Caco-2 (cell line): ENCODE results near the gene YY1. TPM values are rescaled to one million over a fixed set of nuclear protein-coding genes. Genes with fewer than 3 reads are reported as not detected.
A peak's percentile ranks its signal among the peaks of the same experiment; 100 is the strongest.

Experiments used
- BruUV-seq: library from RNA; stranded (reverse); fragments of 400-500 nt; replicated peaks from 2 replicates; lab custom pipeline; 2021; lab: Mats Ljungman, UMichigan
- CTCF ChIA-PET: fragments of 300-600 bp; sonication (Branson Sonifier 250); formaldehyde crosslinking; loops from one replicate; lab custom pipeline; 2022; ENCODE audit warnings: antibody characterized with exemption; lab: Charles Lee
- POLR2A ChIA-PET: fragments of 300-600 bp; sonication (Branson Sonifier 250); formaldehyde crosslinking; loops from one replicate; lab custom pipeline; 2022; ENCODE audit warnings: antibody characterized with exemption; lab: Charles Lee
- DNase-seq, 2 experiments: peaks; one replicate each; pipeline versions ENCODE4 v3.0.0 to v3.0.0-alpha.2; 2020 to 2022
- H3K27me3 ChIP-seq: replicated peaks from 2 replicates; pipeline ENCODE4 v1.6.0; 2011; ENCODE audit warnings: low read length; ENCODE audit not compliant: control insufficient read depth, insufficient read depth
- H3K36me3 ChIP-seq: 2 replicates; pipeline ENCODE4 v1.5.1; 2011; ENCODE audit warnings: low read length; ENCODE audit not compliant: control insufficient read depth, insufficient read depth
- H3K4me1 ChIP-seq: fragments of 250-450 bp; sonication (Bioruptor Pico); 2 replicates; pipeline ENCODE4 v1.5.1; 2020; ENCODE audit warnings: mild to moderate bottlenecking
- H3K4me3 ChIP-seq: 2 replicates; pipeline ENCODE4 v1.5.1; 2011; ENCODE audit warnings: low read depth, mild to moderate bottlenecking, control low read depth, low read length
- H3K9me3 ChIP-seq: fragments of 250-450 bp; sonication (Bioruptor Pico); 2 replicates; pipeline ENCODE4 v1.5.1; 2020; ENCODE audit warnings: mild to moderate bottlenecking, moderate library complexity
- H3K27ac Mint-ChIP-seq: one replicate; pipeline ENCODE4 v1.8.0; 2022; ENCODE audit warnings: mixed read lengths; ENCODE audit not compliant: unreplicated experiment
- H3K27me3 Mint-ChIP-seq: one replicate; pipeline ENCODE4 v1.8.0; 2022; ENCODE audit warnings: mixed read lengths; ENCODE audit not compliant: insufficient read depth, unreplicated experiment
- H3K36me3 Mint-ChIP-seq: one replicate; pipeline ENCODE4 v1.8.0; 2022; ENCODE audit warnings: mild to moderate bottlenecking, mixed read lengths; ENCODE audit not compliant: insufficient read depth, unreplicated experiment
- H3K4me1 Mint-ChIP-seq: one replicate; pipeline ENCODE4 v1.8.0; 2022; ENCODE audit warnings: low read depth, mixed read lengths; ENCODE audit not compliant: unreplicated experiment
- H3K4me3 Mint-ChIP-seq: one replicate; pipeline ENCODE4 v1.8.0; 2022; ENCODE audit warnings: mild to moderate bottlenecking, moderate library complexity, mixed read lengths; ENCODE audit not compliant: unreplicated experiment
- H3K9me3 Mint-ChIP-seq: one replicate; pipeline ENCODE4 v1.8.0; 2022; ENCODE audit warnings: mixed read lengths; ENCODE audit not compliant: unreplicated experiment
- intact Hi-C: fragments of 100-400 bp; cut with micrococcal nuclease; formaldehyde crosslinking; loops from one replicate; pipeline ENCODE4 v1.10.0; 2022; ENCODE audit not compliant: unreplicated experiment
- total RNA-seq: library from RNA; stranded (reverse); gene quantifications from 2 replicates; pipeline ENCODE4 v1.2.3, GENCODE V29; 2022
- TF ChIP-seq, protein P1 (sequence below), 2 experiments: fragments of 200-600 bp in 1 of 2; IDR thresholded peaks; 1 replicate in 1 of 2; 2 replicates in 1 of 2; pipeline versions ENCODE4 v1.5.1 to v1.8.0; 2011 to 2022; ENCODE audit warnings: antibody characterized with exemption in 1 of 2, control low read depth in 1 of 2, inconsistent platforms in 1 of 2, low read depth in 1 of 2, low read length in 1 of 2, mild to moderate bottlenecking in 1 of 2, moderate library complexity in 1 of 2; ENCODE audit not compliant: insufficient read depth in 1 of 2, severe bottlenecking in 1 of 2, unreplicated experiment in 1 of 2

Gene YY1
- total RNA-seq, 1 experiment from 2014 or later, result 94.1 TPM

DNA sequence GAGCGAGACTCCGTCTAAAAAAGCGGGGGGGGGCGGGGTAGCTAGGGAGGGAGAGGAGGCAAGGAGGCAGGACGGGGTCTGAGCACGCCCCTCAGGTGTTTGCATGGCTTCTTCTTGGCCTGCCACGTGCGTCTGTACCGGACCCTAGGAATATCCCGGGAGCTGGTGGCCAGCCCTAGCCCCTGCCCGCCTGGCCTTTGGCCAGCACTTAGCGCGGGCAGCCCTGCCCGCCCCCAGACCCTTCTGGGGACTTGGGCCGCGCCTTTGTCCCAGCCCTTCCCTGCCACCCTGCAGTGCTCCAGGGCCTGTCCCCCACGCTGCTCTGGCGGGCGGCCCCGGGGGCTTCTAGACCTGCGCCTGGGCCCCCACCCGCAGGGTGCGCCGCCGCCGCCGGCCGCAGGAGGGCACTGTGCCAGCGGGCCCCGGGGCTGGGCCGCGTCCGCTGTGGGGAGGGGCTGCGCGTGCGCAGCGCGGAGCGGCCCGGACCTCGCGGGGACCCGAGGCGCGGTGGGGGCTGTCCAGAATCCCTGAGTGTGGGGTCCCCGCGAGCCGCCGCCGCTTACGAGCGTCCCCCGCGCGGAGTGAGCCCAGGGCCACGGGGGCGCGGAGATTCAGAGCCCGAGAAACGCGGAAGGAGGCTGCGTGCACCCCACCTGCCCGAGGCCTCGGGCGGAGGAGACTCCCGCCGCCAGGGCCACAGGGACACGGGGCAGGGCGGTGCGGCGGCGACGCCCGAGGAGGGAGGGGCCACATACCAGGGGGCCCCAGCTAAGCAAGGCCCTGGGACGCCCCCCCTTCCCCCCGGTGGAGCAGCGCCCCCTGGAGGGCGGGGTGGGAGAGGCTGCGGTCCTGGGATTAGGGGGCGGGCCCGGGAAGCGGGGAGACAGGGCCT lies 46.3 kb downstream of the YY1 start:
- TF ChIP-seq, protein P1, sequence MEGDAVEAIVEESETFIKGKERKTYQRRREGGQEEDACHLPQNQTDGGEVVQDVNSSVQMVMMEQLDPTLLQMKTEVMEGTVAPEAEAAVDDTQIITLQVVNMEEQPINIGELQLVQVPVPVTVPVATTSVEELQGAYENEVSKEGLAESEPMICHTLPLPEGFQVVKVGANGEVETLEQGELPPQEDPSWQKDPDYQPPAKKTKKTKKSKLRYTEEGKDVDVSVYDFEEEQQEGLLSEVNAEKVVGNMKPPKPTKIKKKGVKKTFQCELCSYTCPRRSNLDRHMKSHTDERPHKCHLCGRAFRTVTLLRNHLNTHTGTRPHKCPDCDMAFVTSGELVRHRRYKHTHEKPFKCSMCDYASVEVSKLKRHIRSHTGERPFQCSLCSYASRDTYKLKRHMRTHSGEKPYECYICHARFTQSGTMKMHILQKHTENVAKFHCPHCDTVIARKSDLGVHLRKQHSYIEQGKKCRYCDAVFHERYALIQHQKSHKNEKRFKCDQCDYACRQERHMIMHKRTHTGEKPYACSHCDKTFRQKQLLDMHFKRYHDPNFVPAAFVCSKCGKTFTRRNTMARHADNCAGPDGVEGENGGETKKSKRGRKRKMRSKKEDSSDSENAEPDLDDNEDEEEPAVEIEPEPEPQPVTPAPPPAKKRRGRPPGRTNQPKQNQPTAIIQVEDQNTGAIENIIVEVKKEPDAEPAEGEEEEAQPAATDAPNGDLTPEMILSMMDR (IDR thresholded peaks at IDR 0.05; ENCODE audit: insufficient read depth in 1 of 2, low read depth in 1 of 2, low read length in 1 of 2, severe bottlenecking in 1 of 2, unreplicated experiment in 1 of 2), result peak; percentile 65 to 89
- peaks cover 6% of the 10 kb centered on the region for H3K4me1 Mint-ChIP-seq
- DNase-seq, result peak; percentile 72 to 88
- H3K36me3 ChIP-seq, result no peaks in the 10 kb centered on the region
- no peaks in the 10 kb centered on the region for H3K27me3 Mint-ChIP-seq
- ChIA-PET CTCF (interaction anchor here (0.6 to 1.8 kb wide), 9 partner anchors 18 to 1067 kb away, joined by 3 to 6 read pairs (median 3); no protein-coding TSS in a partner anchor), POLR2A (interaction anchor here (0.6 kb wide), 1 partner anchor 78 kb away, joined by 3 read pairs; no protein-coding TSS in a partner anchor)
- no peaks in the 10 kb centered on the region for H3K27me3 ChIP-seq
- peaks cover 45% of the 10 kb centered on the region for H3K36me3 Mint-ChIP-seq
- H3K9me3 ChIP-seq, result no peaks in the 10 kb centered on the region
- peak overlapping the region; percentile 84 for H3K4me3 ChIP-seq
- intact Hi-C loops, result loop anchor here (1.0 kb wide), 2 partner anchors 14 to 92 kb away; no protein-coding TSS in a partner anchor
- 0 out of 2 replicates have a peak, but pooled peaks cover 5% of the 10 kb centered on the region for H3K4me1 ChIP-seq
- no peaks in the 10 kb centered on the region for H3K9me3 Mint-ChIP-seq
- no TSS peak for BruUV-seq
- H3K4me3 Mint-ChIP-seq, result peak overlapping the region; percentile 72
- H3K27ac Mint-ChIP-seq, result peak overlapping the region; percentile 68

DNA sequence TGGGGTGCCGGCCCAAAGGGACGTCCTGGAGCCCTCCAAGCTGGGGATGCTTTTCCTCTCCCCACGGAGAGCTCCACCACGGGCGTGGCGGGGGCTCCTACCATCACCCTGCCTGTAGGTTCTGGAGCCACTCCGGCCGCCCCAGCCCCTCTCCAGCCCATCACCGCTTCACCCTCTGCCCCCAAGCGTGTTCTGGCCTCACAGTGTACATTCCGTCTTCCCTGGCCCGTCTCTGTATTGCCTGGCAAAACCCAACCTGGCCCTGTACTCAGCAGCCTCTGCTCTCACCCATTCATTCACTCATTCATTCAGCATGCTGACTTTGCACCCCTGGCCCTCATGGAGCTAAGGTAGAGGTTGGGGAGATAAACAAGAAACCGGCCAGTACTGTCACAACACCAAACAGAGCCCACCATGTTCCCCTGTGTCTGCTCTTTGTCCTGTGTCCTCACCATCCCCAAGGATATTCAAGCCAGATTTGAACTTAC lies 47.0 kb downstream of the YY1 start:
- H3K27ac Mint-ChIP-seq, result peak overlapping the region; percentile 68
- no TSS peak for BruUV-seq
- no peaks in the 10 kb centered on the region for H3K9me3 Mint-ChIP-seq
- TF ChIP-seq, protein P1 (IDR thresholded peaks at IDR 0.05; ENCODE audit: insufficient read depth in 1 of 2, low read depth in 1 of 2, low read length in 1 of 2, severe bottlenecking in 1 of 2, unreplicated experiment in 1 of 2), result no peak
- Histone ChIP-seq H3K27me3 (no peaks in the 10 kb centered on the region), H3K9me3 (no peaks in the 10 kb centered on the region), H3K4me3 (peak overlapping the region; percentile 84), H3K4me1 (0 out of 2 replicates have a peak, but pooled peaks cover 5% of the 10 kb centered on the region), H3K36me3 (no peaks in the 10 kb centered on the region)
- peaks cover 6% of the 10 kb centered on the region for H3K4me1 Mint-ChIP-seq
- no peak for DNase-seq
- H3K36me3 Mint-ChIP-seq, result peaks cover 46% of the 10 kb centered on the region
- CTCF ChIA-PET, result interaction anchor here (0.7 to 1.0 kb wide), 3 partner anchors 21 to 93 kb away, joined by 4 to 6 read pairs (median 5); no protein-coding TSS in a partner anchor
- peak overlapping the region; percentile 72 for H3K4me3 Mint-ChIP-seq
- POLR2A ChIA-PET, result interaction anchor here (0.6 kb wide), 1 partner anchor 77 kb away, joined by 3 read pairs; no protein-coding TSS in a partner anchor
- H3K27me3 Mint-ChIP-seq, result no peaks in the 10 kb centered on the region
- intact Hi-C loops, result loop anchor here (1.0 kb wide), 2 partner anchors 15 to 91 kb away; no protein-coding TSS in a partner anchor
